Measurements from ENCODE around the gene KBTBD8. TPM values are rescaled to one million over a fixed set of nuclear protein-coding genes. Genes with fewer than 3 reads are reported as not detected.

Gene KBTBD8
- total and polyA plus RNA-seq, 2 of the 13 experiments (the other 11 are each of a cell fraction or from before 2014, with no cell fraction given) = 1.1 to 7.6 TPM

GRCh38 chr3:66991459-66991858 lies 6.6 kb upstream of the KBTBD8 start:
- Histone ChIP-seq H3K4me3 (replicated peaks in 1 of 3; ENCODE audit: insufficient read depth in 1 of 3, low read depth in 2 of 3, low read length in 3 of 3) (no peak overlapping the region), H3K27ac (ENCODE audit: extremely low read length, insufficient read depth, low read length) (no peak overlapping the region), H3K9me3 (ENCODE audit: low read length) (no peaks in the 10 kb centered on the region), H3K27me3 (ENCODE audit: control insufficient read depth in 1 of 2, insufficient read depth in 2 of 2, low read length in 2 of 2) (0 out of 5 replicates have a peak, but pooled peaks cover 0 to 2% of the 10 kb centered on the region in 2 experiments), H4K20me1 (ENCODE audit: insufficient read depth, low read length) (no peaks in the 10 kb centered on the region), H2AFZ (ENCODE audit: low read length) (no peak overlapping the region), H3K36me3 (replicated peaks in 1 of 2; ENCODE audit: control insufficient read depth in 1 of 2, insufficient read depth in 2 of 2, low read length in 2 of 2) (no peaks in the 10 kb centered on the region), H3K79me2 (ENCODE audit: insufficient read depth, low read length) (no peaks in the 10 kb centered on the region), H3K4me1 (ENCODE audit: insufficient read depth, low read length) (0 out of 2 replicates have a peak, but pooled peaks cover 5% of the 10 kb centered on the region), H3K4me2 (ENCODE audit: low read depth, low read length) (no peak overlapping the region), H3K9ac (ENCODE audit: insufficient read depth, low read depth, low read length) (no peak overlapping the region)
- ATAC-seq (no peak), FAIRE-seq (no peak), DNase-seq (ENCODE audit: low spot score) (no peak)
- 78% methylated on average over 1 of the region's 1 CpG for WGBS (ENCODE audit: low lambda C conversion rate)
- ChIA-PET CTCF (ENCODE audit: low intra/inter-chr PET ratio, low total read pairs) (no interaction called here), POLR2A (no interaction called here)
- in situ Hi-C loops (cut with HindIII; ENCODE audit: extremely low pct_ligation_motif_present, low pct_unique_long_range_greater_than_20kb) = loop anchor here (25.0 kb wide), 1 partner anchor 1896 kb away; no protein-coding TSS in a partner anchor
- intact Hi-C loops (cut with micrococcal nuclease; ENCODE audit: unreplicated experiment) = no loop called here
- no TSS peak for BruUV-seq (replicated peaks)
- TF ChIP-seq ZFP62 (CRISPR knock-in tag; IDR thresholded peaks at IDR 0.05) (no peak), ZNF318 (CRISPR knock-in tag; IDR thresholded peaks at IDR 0.05) (no peak), ZNF512B (CRISPR knock-in tag; IDR thresholded peaks at IDR 0.05; ENCODE audit: borderline replicate concordance) (no peak), GPBP1L1 (CRISPR knock-in tag; IDR thresholded peaks at IDR 0.05) (no peak), SKIL (CRISPR knock-in tag; IDR thresholded peaks at IDR 0.05; ENCODE audit: borderline replicate concordance) (no peak), HDAC6 (IDR thresholded peaks at IDR 0.05; ENCODE audit: low read depth, low read length) (no peak), CHCHD3 (CRISPR knock-in tag; IDR thresholded peaks at IDR 0.05) (no peak), HDAC1 (CRISPR knock-in tag; IDR thresholded peaks at IDR 0.05) (no peak)

All from HepG2 (cell line).